Neural cell (in vitro differentiated cells): ENCODE results near the gene CCNJ.

Experiments used
- EP300 ChIP-seq: fragments of 450-650 bp; conservative IDR thresholded peaks from 2 replicates; pipeline ENCODE4 v1.6.1; 2014; ENCODE audit warnings: antibody characterized with exemption, mild to moderate bottlenecking, moderate library complexity; ENCODE audit not compliant: poor library complexity, severe bottlenecking
- EZH2 ChIP-seq: fragments of 200-600, 300-800 bp; shearing (Covaris generic), sonication (generic); IDR thresholded peaks from 2 replicates; pipeline ENCODE4 v1.6.1; 2014; ENCODE audit warnings: antibody characterized with exemption, low read length, borderline replicate concordance, mild to moderate bottlenecking; ENCODE audit not compliant: insufficient read depth, poor library complexity, severe bottlenecking
- MXI1 ChIP-seq: fragments of 450-650 bp; conservative IDR thresholded peaks from 2 replicates; pipeline ENCODE4 v1.6.1; 2014; ENCODE audit warnings: antibody characterized with exemption, mild to moderate bottlenecking; ENCODE audit not compliant: poor library complexity, severe bottlenecking
- POLR2AphosphoS5 ChIP-seq: IDR thresholded peaks from 2 replicates; pipeline ENCODE4 v1.6.1; 2012
- RAD21 ChIP-seq: fragments of 450-650 bp; conservative IDR thresholded peaks from 2 replicates; pipeline ENCODE4 v1.6.1; 2014; ENCODE audit warnings: antibody characterized with exemption, mild to moderate bottlenecking, moderate library complexity
- SMC3 ChIP-seq: fragments of 450-650 bp; conservative IDR thresholded peaks from 2 replicates; pipeline ENCODE4 v1.6.1; 2014; ENCODE audit warnings: antibody characterized with exemption, mild to moderate bottlenecking, moderate library complexity; ENCODE audit not compliant: poor library complexity
- TAF1 ChIP-seq: IDR thresholded peaks from 2 replicates; pipeline ENCODE4 v1.6.1; 2012; ENCODE audit warnings: low read depth
- TF ChIP-seq, protein P1 (sequence below): fragments of 450-650 bp; IDR thresholded peaks from 2 replicates; pipeline ENCODE4 v1.5.1; 2014; ENCODE audit warnings: antibody characterized with exemption, mild to moderate bottlenecking, moderate library complexity; ENCODE audit not compliant: poor library complexity, severe bottlenecking
- TF ChIP-seq, protein P2 (sequence below): IDR thresholded peaks from 2 replicates; pipeline ENCODE4 v1.6.1; 2012; ENCODE audit warnings: borderline replicate concordance

DNA sequence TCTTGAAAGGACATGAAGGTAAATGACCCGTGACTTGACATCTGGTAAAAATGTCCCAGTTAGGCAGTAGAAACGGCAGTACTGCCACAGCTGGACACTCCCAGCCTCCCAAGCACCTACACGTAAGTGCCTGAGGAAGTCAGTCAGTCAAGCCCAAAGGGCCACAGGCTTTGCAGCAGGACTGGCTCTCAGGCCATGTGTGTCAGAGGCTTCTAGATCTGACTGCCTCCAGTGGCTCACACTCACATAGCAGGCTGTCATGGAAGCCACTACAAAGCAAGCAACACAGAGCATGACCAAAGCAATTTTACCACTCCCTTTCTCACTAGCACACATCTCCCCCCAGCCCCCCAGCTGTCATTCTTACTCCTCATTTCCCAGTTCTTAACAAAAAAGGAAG, 17.8 kb upstream of the CCNJ start:
- TF ChIP-seq POLR2AphosphoS5 (no peak), RAD21 (no peak), EZH2 (no peak), TAF1 (no peak), SMC3 (no peak), EP300 (no peak), MXI1 (no peak)
- TF ChIP-seq, protein P1, sequence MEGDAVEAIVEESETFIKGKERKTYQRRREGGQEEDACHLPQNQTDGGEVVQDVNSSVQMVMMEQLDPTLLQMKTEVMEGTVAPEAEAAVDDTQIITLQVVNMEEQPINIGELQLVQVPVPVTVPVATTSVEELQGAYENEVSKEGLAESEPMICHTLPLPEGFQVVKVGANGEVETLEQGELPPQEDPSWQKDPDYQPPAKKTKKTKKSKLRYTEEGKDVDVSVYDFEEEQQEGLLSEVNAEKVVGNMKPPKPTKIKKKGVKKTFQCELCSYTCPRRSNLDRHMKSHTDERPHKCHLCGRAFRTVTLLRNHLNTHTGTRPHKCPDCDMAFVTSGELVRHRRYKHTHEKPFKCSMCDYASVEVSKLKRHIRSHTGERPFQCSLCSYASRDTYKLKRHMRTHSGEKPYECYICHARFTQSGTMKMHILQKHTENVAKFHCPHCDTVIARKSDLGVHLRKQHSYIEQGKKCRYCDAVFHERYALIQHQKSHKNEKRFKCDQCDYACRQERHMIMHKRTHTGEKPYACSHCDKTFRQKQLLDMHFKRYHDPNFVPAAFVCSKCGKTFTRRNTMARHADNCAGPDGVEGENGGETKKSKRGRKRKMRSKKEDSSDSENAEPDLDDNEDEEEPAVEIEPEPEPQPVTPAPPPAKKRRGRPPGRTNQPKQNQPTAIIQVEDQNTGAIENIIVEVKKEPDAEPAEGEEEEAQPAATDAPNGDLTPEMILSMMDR: no peak
- TF ChIP-seq, protein P2, sequence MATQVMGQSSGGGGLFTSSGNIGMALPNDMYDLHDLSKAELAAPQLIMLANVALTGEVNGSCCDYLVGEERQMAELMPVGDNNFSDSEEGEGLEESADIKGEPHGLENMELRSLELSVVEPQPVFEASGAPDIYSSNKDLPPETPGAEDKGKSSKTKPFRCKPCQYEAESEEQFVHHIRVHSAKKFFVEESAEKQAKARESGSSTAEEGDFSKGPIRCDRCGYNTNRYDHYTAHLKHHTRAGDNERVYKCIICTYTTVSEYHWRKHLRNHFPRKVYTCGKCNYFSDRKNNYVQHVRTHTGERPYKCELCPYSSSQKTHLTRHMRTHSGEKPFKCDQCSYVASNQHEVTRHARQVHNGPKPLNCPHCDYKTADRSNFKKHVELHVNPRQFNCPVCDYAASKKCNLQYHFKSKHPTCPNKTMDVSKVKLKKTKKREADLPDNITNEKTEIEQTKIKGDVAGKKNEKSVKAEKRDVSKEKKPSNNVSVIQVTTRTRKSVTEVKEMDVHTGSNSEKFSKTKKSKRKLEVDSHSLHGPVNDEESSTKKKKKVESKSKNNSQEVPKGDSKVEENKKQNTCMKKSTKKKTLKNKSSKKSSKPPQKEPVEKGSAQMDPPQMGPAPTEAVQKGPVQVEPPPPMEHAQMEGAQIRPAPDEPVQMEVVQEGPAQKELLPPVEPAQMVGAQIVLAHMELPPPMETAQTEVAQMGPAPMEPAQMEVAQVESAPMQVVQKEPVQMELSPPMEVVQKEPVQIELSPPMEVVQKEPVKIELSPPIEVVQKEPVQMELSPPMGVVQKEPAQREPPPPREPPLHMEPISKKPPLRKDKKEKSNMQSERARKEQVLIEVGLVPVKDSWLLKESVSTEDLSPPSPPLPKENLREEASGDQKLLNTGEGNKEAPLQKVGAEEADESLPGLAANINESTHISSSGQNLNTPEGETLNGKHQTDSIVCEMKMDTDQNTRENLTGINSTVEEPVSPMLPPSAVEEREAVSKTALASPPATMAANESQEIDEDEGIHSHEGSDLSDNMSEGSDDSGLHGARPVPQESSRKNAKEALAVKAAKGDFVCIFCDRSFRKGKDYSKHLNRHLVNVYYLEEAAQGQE: no peak
